Stimulated activated naive CD4-positive, alpha-beta T cell (primary cell): ENCODE data around the gene CA9.

Source experiments
- DNase-seq, 6 experiments: peaks; one replicate each; lab custom pipeline; 2025; lab: John Stamatoyannopoulos, UW

Gene CA9

GRCh38 chr9:35651956-35652828, 21.5 kb upstream of the CA9 start:
- DNase-seq = no peak

- no peak for DNase-seq
Observed at GRCh38 chr9:35652829-35653209, 20.9 kb upstream of the CA9 start.

GRCh38 chr9:35653611-35654010, 20.1 kb upstream of the CA9 start:
- DNase-seq = no peak

- DNase-seq = no peak
Observed at GRCh38 chr9:35656348-35656747, 17.4 kb upstream of the CA9 start.

GRCh38 chr9:35656831-35657545, 16.7 kb upstream of the CA9 start:
- peak in 1 of 6 experiments; percentile 32 for DNase-seq

GRCh38 chr9:35657546-35658136, 16.1 kb upstream of the CA9 start, which contains the start of gene RMRP:
Gene RMRP (minus strand): TSS chr9:35658019.
- peak; percentile 77 to 99 (median 88) for DNase-seq

- peak; percentile 76 to 99 (median 86) for DNase-seq
Observed at GRCh38 chr9:35658137-35658967, 15.4 kb upstream of the CA9 start, which contains the start of gene CCDC107. Gene CCDC107 (plus strand): TSS chr9:35658292. CDS start chr9:35658380, 88 bp downstream.

- DNase-seq = no peak
Observed at GRCh38 chr9:35658968-35659220, 14.8 kb upstream of the CA9 start.

- no peak for DNase-seq
Observed at GRCh38 chr9:35659340-35659739, 14.4 kb upstream of the CA9 start.

- no peak for DNase-seq
Observed at GRCh38 chr9:35660966-35661415, 12.7 kb upstream of the CA9 start.

- DNase-seq = peak in 3 of 6 experiments; percentile 11 to 29 (median 13)
Observed at GRCh38 chr9:35661756-35662350, 11.9 kb upstream of the CA9 start.

GRCh38 chr9:35662437-35662836, 11.3 kb upstream of the CA9 start:
- no peak for DNase-seq

GRCh38 chr9:35664531-35665470, 8.9 kb upstream of the CA9 start, which contains the start of gene ARHGEF39:
Gene ARHGEF39 (minus strand): TSS chr9:35665195. CDS start chr9:35665169, 26 bp downstream.
- peak; percentile 13 to 68 (median 47) for DNase-seq

GRCh38 chr9:35665471-35665818, 8.3 kb upstream of the CA9 start:
- no peak for DNase-seq

GRCh38 chr9:35666045-35666444, 7.7 kb upstream of the CA9 start:
- no peak for DNase-seq

GRCh38 chr9:35666549-35666948, 7.2 kb upstream of the CA9 start:
- DNase-seq = no peak

- no peak for DNase-seq
Observed at GRCh38 chr9:35667939-35668338, 5.8 kb upstream of the CA9 start.

GRCh38 chr9:35669331-35670145, 4.2 kb upstream of the CA9 start:
- no peak for DNase-seq

GRCh38 chr9:35674025-35674361, 265 bp downstream of the CA9 start:
- DNase-seq = no peak

- no peak for DNase-seq
Observed at GRCh38 chr9:35675204-35675603, 1.5 kb downstream of the CA9 start.
